ENCODE results near the gene SLC34A1.

The SLC34A1 gene

GRCh38 chr5:177403792-177404640 is 19.8 kb downstream of the SLC34A1 start (continued):
- TF ChIP-seq, protein P1, sequence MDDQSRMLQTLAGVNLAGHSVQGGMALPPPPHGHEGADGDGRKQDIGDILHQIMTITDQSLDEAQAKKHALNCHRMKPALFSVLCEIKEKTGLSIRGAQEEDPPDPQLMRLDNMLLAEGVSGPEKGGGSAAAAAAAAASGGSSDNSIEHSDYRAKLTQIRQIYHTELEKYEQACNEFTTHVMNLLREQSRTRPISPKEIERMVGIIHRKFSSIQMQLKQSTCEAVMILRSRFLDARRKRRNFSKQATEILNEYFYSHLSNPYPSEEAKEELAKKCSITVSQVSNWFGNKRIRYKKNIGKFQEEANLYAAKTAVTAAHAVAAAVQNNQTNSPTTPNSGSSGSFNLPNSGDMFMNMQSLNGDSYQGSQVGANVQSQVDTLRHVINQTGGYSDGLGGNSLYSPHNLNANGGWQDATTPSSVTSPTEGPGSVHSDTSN (CRISPR knock-in tag; IDR thresholded peaks at IDR 0.05) = no peak
- peak; percentile 65 for TF ChIP-seq ZXDB (tag by site-specific recombination; IDR thresholded peaks at IDR 0.05)
- TF ChIP-seq ZNF274 (IDR thresholded peaks at IDR 0.05; ENCODE audit: low read length) = no peak
- no peak for TF ChIP-seq ZNF274 (tag by site-specific recombination; IDR thresholded peaks at IDR 0.05; ENCODE audit: borderline replicate concordance)
- TF ChIP-seq ZNF175 (tag by site-specific recombination; IDR thresholded peaks at IDR 0.05) = no peak
- no peak for TF ChIP-seq MYNN (tag by site-specific recombination; IDR thresholded peaks at IDR 0.05; ENCODE audit: borderline replicate concordance)
- TF ChIP-seq ZBTB20 (tag by site-specific recombination; IDR thresholded peaks at IDR 0.05) = peak; percentile 47
- no peak for TF ChIP-seq SCRT1 (tag by site-specific recombination; IDR thresholded peaks at IDR 0.05; ENCODE audit: borderline replicate concordance)
- TF ChIP-seq ZNF112 (tag by site-specific recombination; IDR thresholded peaks at IDR 0.05) = peak; percentile 91
- TF ChIP-seq ZBTB48 (tag by site-specific recombination; IDR thresholded peaks at IDR 0.05) = peak; percentile 68; the same call in 1 of the 2 replicates
- TF ChIP-seq ZNF76 (tag by site-specific recombination; IDR thresholded peaks at IDR 0.05; ENCODE audit: borderline replicate concordance, low read depth) = peak; percentile 53; the same call in 1 of the 2 replicates
- TF ChIP-seq ZNF433 (tag by site-specific recombination; IDR thresholded peaks at IDR 0.05; ENCODE audit: low read depth) = no peak
- 0 out of 2 replicates have a peak, but pooled peaks have one; percentile 42 for TF ChIP-seq ZNF639 (tag by site-specific recombination; IDR thresholded peaks at IDR 0.05)
- 0 out of 2 replicates have a peak, but pooled peaks have one; percentile 10 for TF ChIP-seq ZNF623 (tag by site-specific recombination; IDR thresholded peaks at IDR 0.05)
- TF ChIP-seq ZBTB49 (tag by site-specific recombination; IDR thresholded peaks at IDR 0.05; ENCODE audit: low read depth) = no peak
- TF ChIP-seq ZNF670 (tag by site-specific recombination; IDR thresholded peaks at IDR 0.05; ENCODE audit: low read depth) = no peak
- peak; percentile 44; the same call in 1 of the 2 replicates for TF ChIP-seq ZFP69B (tag by site-specific recombination; IDR thresholded peaks at IDR 0.05)
- TF ChIP-seq ZNF138 (tag by site-specific recombination; IDR thresholded peaks at IDR 0.05; ENCODE audit: borderline replicate concordance) = no peak
- no peak for TF ChIP-seq ZNF280C (tag by site-specific recombination; IDR thresholded peaks at IDR 0.05)
- peak; percentile 90 for TF ChIP-seq ZNF677 (tag by site-specific recombination; IDR thresholded peaks at IDR 0.05)
- TF ChIP-seq ZNF335 (tag by site-specific recombination; conservative IDR thresholded peaks at IDR 0.05) = peak; percentile 96
- no peak for TF ChIP-seq ZNF23 (tag by site-specific recombination; IDR thresholded peaks at IDR 0.05; ENCODE audit: borderline replicate concordance)
- no peak for TF ChIP-seq AEBP2 (tag by site-specific recombination; IDR thresholded peaks at IDR 0.05; ENCODE audit: borderline replicate concordance)
- TF ChIP-seq ZNF654 (tag by site-specific recombination; IDR thresholded peaks at IDR 0.05; ENCODE audit: low read depth) = peak; percentile 40
- no peak for TF ChIP-seq ZNF202 (tag by site-specific recombination; IDR thresholded peaks at IDR 0.05; ENCODE audit: borderline replicate concordance)
- no peak for TF ChIP-seq ZNF169 (tag by site-specific recombination; IDR thresholded peaks at IDR 0.05)
- peak; percentile 59; the same call in 1 of the 2 replicates for TF ChIP-seq ZNF248 (tag by site-specific recombination; IDR thresholded peaks at IDR 0.05)
- TF ChIP-seq ZNF785 (tag by site-specific recombination; IDR thresholded peaks at IDR 0.05) = no peak
- TF ChIP-seq ZNF530 (tag by site-specific recombination; IDR thresholded peaks at IDR 0.05; ENCODE audit: low read depth) = no peak
- peak; percentile 52; the same call in 1 of the 2 replicates for TF ChIP-seq ZNF341 (tag by site-specific recombination; IDR thresholded peaks at IDR 0.05; ENCODE audit: low read depth)
- peak; percentile 94 for TF ChIP-seq GLIS2 (tag by site-specific recombination; IDR thresholded peaks at IDR 0.05)
- no peak for TF ChIP-seq RBAK (tag by site-specific recombination; IDR thresholded peaks at IDR 0.05)

Measured in HEK293 (cell line).